MG63 (cell line): ENCODE data around the gene CAPN11. TPM values are rescaled to one million over a fixed set of nuclear protein-coding genes. Genes with fewer than 3 reads are reported as not detected.
A peak's percentile ranks its signal among the peaks of the same experiment; 100 is the strongest.
"Not testable (repeated sequence)": the region's sequence is repeated elsewhere in the genome, so short reads cannot be mapped to it uniquely, and the experiment has no call there.

Experiments
- DNase-seq: peaks from one replicate; pipeline ENCODE4 v3.0.0-alpha.2; 2020
- H3K27me3 ChIP-seq: fragments of 250-450 bp; sonication (Bioruptor Pico); 2 replicates; pipeline ENCODE4 v1.5.1; 2020; ENCODE audit warnings: mild to moderate bottlenecking, moderate library complexity
- H3K36me3 ChIP-seq: fragments of 250-450 bp; sonication (Bioruptor Pico); 2 replicates; pipeline ENCODE4 v1.5.1; 2020; ENCODE audit warnings: mild to moderate bottlenecking, moderate library complexity
- H3K4me3 ChIP-seq: fragments of 250-450 bp; sonication (Bioruptor Pico); 2 replicates; pipeline ENCODE4 v1.5.1; 2020; ENCODE audit warnings: mild to moderate bottlenecking, moderate library complexity
- H3K9me3 ChIP-seq: fragments of 250-450 bp; sonication (Bioruptor Pico); 2 replicates; pipeline ENCODE4 v1.5.1; 2020; ENCODE audit warnings: mild to moderate bottlenecking, moderate library complexity
- total RNA-seq: library from RNA; depleted of rRNA; stranded (reverse); fragments of >200 nt; shearing (Covaris generic); gene quantifications from 2 replicates; pipeline ENCODE4 v1.2.3, GENCODE V29; 2014; ENCODE audit warnings: low replicate concordance

Gene CAPN11
- total RNA-seq, 1 experiment from 2014 or later: not detected

- H3K36me3 ChIP-seq: peaks cover 39% of the 10 kb centered on the region
- H3K9me3 ChIP-seq: no peaks in the 10 kb centered on the region
- peak; percentile 89 for DNase-seq
- H3K27me3 ChIP-seq: no peaks in the 10 kb centered on the region
- H3K4me3 ChIP-seq: peak overlapping the region; percentile 60
Measured at GRCh38 chr6:44224029-44224964, 65.7 kb downstream of the CAPN11 start.

DNA sequence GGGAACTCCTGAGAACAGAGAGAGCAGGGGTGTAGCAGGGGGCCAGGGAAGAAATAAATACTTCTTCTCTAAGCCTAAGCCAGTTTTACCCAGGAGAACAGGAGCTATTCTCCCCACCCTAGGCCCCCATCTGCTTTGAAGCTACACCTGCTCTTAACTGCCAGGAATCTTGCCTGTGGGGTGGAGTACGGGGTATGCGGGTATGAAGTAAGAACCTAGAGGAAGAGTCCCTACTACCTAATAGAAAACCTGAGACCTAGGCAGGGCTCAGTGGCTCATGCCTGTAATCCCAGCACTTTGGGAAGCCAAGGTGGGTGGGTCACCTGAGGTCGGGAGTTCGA, 66.3 kb downstream of the CAPN11 start:
- DNase-seq: no peak
- H3K4me3 ChIP-seq: peak overlapping the region; percentile 60

DNA sequence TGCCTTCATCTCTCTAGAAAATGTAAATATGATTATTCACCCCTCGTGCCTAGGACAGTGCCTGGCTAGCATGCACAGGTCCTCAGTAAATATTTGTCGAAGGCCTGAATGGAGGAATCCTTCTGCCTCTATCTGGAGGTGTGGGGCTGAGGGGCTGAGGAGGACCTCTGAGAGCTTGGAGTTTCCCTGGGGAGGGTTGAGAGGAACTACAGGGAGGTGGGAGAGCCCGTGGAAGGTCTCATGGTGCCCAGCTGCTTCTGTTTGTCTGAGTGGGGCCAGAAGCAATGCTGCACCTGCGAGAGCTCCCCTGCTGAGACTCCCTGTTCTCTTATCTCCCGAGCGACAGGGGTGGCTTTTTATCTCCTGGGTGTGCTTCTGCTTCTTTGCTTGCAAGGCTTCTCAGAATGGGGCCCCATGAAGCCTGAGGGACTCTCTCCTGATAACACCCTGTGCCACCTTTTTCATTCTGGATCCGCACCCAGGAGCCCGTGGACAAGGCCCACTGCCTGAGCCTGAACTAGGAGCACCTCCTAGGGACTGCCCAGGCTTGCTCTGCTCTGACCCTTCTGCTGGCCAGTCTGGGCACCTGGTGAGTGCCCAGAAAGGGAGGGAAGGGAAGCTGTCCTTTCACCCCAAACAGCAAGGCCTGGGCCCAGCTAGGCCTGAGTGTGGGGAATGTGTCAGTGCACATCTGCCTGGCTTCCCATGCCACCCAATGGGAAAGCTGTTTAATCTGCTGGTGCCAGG, 67.1 kb downstream of the CAPN11 start:
- Histone ChIP-seq H3K9me3 (no peaks in the 10 kb centered on the region), H3K4me3 (no peak overlapping the region), H3K27me3 (no peaks in the 10 kb centered on the region), H3K36me3 (peaks cover 53% of the 10 kb centered on the region)
- DNase-seq: no peak

More for the DNA sequence above, 66.3 kb downstream of the CAPN11 start:
- Histone ChIP-seq H3K9me3 (no peaks in the 10 kb centered on the region), H3K27me3 (no peaks in the 10 kb centered on the region), H3K36me3 (peaks cover 45% of the 10 kb centered on the region)

DNA sequence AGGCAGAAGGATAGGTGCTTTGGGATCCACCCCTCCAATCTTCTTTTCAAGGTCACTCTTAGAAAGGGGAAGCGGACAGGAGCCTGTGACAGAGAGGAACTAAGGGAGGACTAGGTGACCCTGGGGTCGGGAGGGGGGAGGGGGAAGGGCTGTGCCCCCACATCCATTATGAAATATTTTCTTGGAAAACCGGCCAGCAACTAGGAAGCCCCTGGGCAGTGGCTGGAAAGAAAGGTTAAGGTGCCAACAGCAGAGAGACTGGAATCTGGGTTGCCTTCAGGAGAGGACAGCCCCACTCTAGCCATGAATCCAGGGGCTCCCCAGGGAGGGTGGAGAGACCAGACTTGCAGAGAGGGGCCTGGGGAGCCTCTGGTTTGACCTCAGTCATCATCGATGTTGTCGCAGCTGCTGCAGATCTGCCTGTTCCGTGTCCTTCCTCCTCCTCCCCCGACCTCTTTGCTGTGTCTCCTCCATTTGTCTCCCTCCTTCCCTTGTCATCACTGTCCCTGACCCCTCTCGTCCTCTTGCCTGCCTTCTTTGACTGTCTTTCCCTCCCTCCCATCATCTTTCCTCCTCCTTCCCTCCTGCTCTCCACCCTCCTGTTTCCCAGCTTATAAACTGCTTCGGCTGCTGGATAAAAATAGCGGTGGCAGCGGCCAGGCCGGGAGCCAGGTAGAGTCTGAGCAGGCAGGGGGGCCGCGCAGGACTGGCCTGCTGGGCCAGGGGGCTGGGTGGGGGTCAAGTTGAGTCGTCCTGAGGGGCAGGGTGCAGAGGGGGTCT, 67.9 kb downstream of the CAPN11 start:
- no peak for DNase-seq
- no peaks in the 10 kb centered on the region for H3K9me3 ChIP-seq
- H3K27me3 ChIP-seq: no peaks in the 10 kb centered on the region
- peaks cover 62% of the 10 kb centered on the region for H3K36me3 ChIP-seq
- no peak overlapping the region for H3K4me3 ChIP-seq

GRCh38 chr6:44227148-44227793, 68.7 kb downstream of the CAPN11 start:
- Histone ChIP-seq H3K36me3 (peaks cover 69% of the 10 kb centered on the region), H3K9me3 (no peaks in the 10 kb centered on the region), H3K27me3 (no peaks in the 10 kb centered on the region), H3K4me3 (no peak overlapping the region)
- no peak for DNase-seq

DNA sequence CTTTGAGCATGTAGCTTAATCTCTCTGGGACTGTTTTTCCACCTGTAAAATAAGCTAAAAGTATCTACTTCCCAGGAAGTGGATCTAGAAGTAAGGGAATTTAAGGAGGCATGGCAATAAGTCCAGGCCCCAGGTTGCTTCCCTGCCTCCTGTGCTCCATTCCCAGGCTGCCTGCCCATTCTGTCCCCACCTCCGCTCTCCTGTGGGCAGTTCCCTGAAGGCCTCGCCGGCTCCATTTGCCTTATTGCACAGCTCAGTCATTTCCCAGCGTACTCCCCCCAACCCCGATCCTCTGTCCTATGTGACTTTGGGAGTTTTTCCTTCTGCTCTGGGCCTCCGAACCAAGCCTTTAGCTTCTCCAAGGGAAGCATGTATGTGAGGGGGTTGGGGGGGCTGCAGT, 69.4 kb downstream of the CAPN11 start:
- Histone ChIP-seq H3K36me3 (peaks cover 76% of the 10 kb centered on the region), H3K27me3 (no peaks in the 10 kb centered on the region), H3K4me3 (no peak overlapping the region), H3K9me3 (no peaks in the 10 kb centered on the region)
- no peak for DNase-seq

- no peaks in the 10 kb centered on the region for H3K27me3 ChIP-seq
- DNase-seq: no peak
- H3K9me3 ChIP-seq: no peaks in the 10 kb centered on the region
- no peak overlapping the region for H3K4me3 ChIP-seq
- H3K36me3 ChIP-seq: peaks cover 80% of the 10 kb centered on the region
Measured at GRCh38 chr6:44228433-44228832, 69.8 kb downstream of the CAPN11 start.

GRCh38 chr6:44228836-44229235, 70.2 kb downstream of the CAPN11 start:
- no peak for DNase-seq
- H3K36me3 ChIP-seq: peaks cover 84% of the 10 kb centered on the region
- H3K4me3 ChIP-seq: no peak overlapping the region
- H3K9me3 ChIP-seq: no peaks in the 10 kb centered on the region
- no peaks in the 10 kb centered on the region for H3K27me3 ChIP-seq

GRCh38 chr6:44229376-44230033, 70.9 kb downstream of the CAPN11 start:
- Histone ChIP-seq H3K4me3 (no peak overlapping the region), H3K36me3 (peaks cover 86% of the 10 kb centered on the region), H3K27me3 (no peaks in the 10 kb centered on the region), H3K9me3 (no peaks in the 10 kb centered on the region)
- no peak for DNase-seq

GRCh38 chr6:44230034-44230675, 71.5 kb downstream of the CAPN11 start:
- no peaks in the 10 kb centered on the region for H3K27me3 ChIP-seq
- DNase-seq: no peak
- no peaks in the 10 kb centered on the region for H3K9me3 ChIP-seq
- peaks cover 90% of the 10 kb centered on the region for H3K36me3 ChIP-seq
- no peak overlapping the region for H3K4me3 ChIP-seq

- H3K9me3 ChIP-seq, DNase-seq, H3K4me3 ChIP-seq, H3K27me3 ChIP-seq: not testable (repeated sequence)
- peaks cover 91% of the 10 kb centered on the region for H3K36me3 ChIP-seq
Measured at GRCh38 chr6:44231426-44231825, 72.8 kb downstream of the CAPN11 start.

- Histone ChIP-seq H3K9me3 (no peaks in the 10 kb centered on the region), H3K36me3 (peaks cover 78% of the 10 kb centered on the region), H3K4me3 (no peak overlapping the region), H3K27me3 (no peaks in the 10 kb centered on the region)
- DNase-seq: no peak
Measured at GRCh38 chr6:44232676-44233566, 74.3 kb downstream of the CAPN11 start.

- peaks cover 71% of the 10 kb centered on the region for H3K36me3 ChIP-seq
- H3K9me3 ChIP-seq: no peaks in the 10 kb centered on the region
- no peaks in the 10 kb centered on the region for H3K27me3 ChIP-seq
- no peak for DNase-seq
- H3K4me3 ChIP-seq: no peak overlapping the region
Measured at GRCh38 chr6:44233567-44234100, 75.0 kb downstream of the CAPN11 start.
